Measurements from ENCODE around the gene SLC2A1.

Gene SLC2A1

DNA sequence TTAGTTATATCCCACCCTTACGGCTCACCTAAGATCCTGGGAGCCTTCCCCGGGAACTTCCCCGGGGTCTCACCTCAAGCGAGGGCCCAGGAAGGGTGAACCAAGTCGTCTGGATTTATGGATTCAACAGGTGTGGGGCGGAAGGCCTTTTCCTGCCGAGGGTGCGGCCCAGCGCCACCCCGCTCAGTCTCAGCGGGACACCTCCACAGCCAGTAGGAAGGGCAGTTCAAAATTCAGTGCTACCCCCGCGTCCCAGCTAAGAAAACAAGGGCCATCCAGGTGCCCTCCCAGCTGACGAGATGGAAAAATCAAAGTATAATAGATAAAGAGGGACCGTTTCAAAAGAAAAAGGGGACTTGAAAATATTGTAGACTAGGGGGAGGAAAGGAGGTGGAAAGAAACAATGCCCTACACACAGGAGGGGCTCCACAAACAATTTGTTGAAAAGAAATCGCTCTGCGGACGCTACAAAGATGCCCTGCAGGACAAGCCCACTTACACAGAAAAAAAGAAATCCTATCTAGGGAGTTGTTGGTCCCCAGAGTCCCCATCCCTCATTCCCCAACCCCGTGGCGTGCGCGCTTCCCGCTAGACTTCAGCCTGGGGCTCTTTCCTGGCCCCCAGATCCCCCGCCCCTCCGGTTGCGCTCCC lies 1.3 kb downstream of the SLC2A1 start (continued):
- TF ChIP-seq SP7 (tag by site-specific recombination; IDR thresholded peaks at IDR 0.05) = 0 out of 2 replicates have a peak, but pooled peaks have one; percentile 25
- TF ChIP-seq ZBTB21 (tag by site-specific recombination; IDR thresholded peaks at IDR 0.05) = no peak
- TF ChIP-seq, protein P1, sequence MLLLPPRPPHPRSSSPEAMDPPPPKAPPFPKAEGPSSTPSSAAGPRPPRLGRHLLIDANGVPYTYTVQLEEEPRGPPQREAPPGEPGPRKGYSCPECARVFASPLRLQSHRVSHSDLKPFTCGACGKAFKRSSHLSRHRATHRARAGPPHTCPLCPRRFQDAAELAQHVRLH (tag by site-specific recombination; IDR thresholded peaks at IDR 0.05) = no peak
- TF ChIP-seq YY2 (tag by site-specific recombination; IDR thresholded peaks at IDR 0.05) = no peak
- TF ChIP-seq EGR2 (tag by site-specific recombination; IDR thresholded peaks at IDR 0.05; ENCODE audit: low read depth) = no peak; the same call in 1 of the 2 replicates
- TF ChIP-seq, protein P2, sequence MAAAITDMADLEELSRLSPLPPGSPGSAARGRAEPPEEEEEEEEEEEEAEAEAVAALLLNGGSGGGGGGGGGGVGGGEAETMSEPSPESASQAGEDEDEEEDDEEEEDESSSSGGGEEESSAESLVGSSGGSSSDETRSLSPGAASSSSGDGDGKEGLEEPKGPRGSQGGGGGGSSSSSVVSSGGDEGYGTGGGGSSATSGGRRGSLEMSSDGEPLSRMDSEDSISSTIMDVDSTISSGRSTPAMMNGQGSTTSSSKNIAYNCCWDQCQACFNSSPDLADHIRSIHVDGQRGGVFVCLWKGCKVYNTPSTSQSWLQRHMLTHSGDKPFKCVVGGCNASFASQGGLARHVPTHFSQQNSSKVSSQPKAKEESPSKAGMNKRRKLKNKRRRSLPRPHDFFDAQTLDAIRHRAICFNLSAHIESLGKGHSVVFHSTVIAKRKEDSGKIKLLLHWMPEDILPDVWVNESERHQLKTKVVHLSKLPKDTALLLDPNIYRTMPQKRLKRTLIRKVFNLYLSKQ (tag by site-specific recombination; IDR thresholded peaks at IDR 0.05; ENCODE audit: borderline replicate concordance) = no peak
- no peak for TF ChIP-seq ZNF146 (tag by site-specific recombination; IDR thresholded peaks at IDR 0.05)
- TF ChIP-seq ZNF747 (tag by site-specific recombination; IDR thresholded peaks at IDR 0.05) = no peak
- TF ChIP-seq ZNF133 (tag by site-specific recombination; IDR thresholded peaks at IDR 0.05) = no peak
- no peak for TF ChIP-seq ZNF629 (tag by site-specific recombination; IDR thresholded peaks at IDR 0.05)
- TF ChIP-seq ZNF777 (tag by site-specific recombination; IDR thresholded peaks at IDR 0.05; ENCODE audit: borderline replicate concordance) = no peak
- TF ChIP-seq TRIM28 (IDR thresholded peaks at IDR 0.05; ENCODE audit: borderline replicate concordance, low read length) = no peak
- no peak for TF ChIP-seq GLI4 (tag by site-specific recombination; IDR thresholded peaks at IDR 0.05)
- TF ChIP-seq ZNF776 (tag by site-specific recombination; IDR thresholded peaks at IDR 0.05; ENCODE audit: borderline replicate concordance) = no peak
- TF ChIP-seq, protein P3, sequence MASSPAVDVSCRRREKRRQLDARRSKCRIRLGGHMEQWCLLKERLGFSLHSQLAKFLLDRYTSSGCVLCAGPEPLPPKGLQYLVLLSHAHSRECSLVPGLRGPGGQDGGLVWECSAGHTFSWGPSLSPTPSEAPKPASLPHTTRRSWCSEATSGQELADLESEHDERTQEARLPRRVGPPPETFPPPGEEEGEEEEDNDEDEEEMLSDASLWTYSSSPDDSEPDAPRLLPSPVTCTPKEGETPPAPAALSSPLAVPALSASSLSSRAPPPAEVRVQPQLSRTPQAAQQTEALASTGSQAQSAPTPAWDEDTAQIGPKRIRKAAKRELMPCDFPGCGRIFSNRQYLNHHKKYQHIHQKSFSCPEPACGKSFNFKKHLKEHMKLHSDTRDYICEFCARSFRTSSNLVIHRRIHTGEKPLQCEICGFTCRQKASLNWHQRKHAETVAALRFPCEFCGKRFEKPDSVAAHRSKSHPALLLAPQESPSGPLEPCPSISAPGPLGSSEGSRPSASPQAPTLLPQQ (tag by site-specific recombination; IDR thresholded peaks at IDR 0.05) = no peak
- TF ChIP-seq ZNF585B (tag by site-specific recombination; IDR thresholded peaks at IDR 0.05) = no peak
- TF ChIP-seq, protein P4, sequence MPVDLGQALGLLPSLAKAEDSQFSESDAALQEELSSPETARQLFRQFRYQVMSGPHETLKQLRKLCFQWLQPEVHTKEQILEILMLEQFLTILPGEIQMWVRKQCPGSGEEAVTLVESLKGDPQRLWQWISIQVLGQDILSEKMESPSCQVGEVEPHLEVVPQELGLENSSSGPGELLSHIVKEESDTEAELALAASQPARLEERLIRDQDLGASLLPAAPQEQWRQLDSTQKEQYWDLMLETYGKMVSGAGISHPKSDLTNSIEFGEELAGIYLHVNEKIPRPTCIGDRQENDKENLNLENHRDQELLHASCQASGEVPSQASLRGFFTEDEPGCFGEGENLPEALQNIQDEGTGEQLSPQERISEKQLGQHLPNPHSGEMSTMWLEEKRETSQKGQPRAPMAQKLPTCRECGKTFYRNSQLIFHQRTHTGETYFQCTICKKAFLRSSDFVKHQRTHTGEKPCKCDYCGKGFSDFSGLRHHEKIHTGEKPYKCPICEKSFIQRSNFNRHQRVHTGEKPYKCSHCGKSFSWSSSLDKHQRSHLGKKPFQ (tag by site-specific recombination; IDR thresholded peaks at IDR 0.05) = no peak
- no peak for TF ChIP-seq ZNF132 (tag by site-specific recombination; IDR thresholded peaks at IDR 0.05; ENCODE audit: borderline replicate concordance)
- TF ChIP-seq ZNF248 (tag by site-specific recombination; IDR thresholded peaks at IDR 0.05) = no peak
- no peak for TF ChIP-seq ZNF843 (tag by site-specific recombination; IDR thresholded peaks at IDR 0.05)
- no peak for TF ChIP-seq ZNF624 (tag by site-specific recombination; IDR thresholded peaks at IDR 0.05)

DNA sequence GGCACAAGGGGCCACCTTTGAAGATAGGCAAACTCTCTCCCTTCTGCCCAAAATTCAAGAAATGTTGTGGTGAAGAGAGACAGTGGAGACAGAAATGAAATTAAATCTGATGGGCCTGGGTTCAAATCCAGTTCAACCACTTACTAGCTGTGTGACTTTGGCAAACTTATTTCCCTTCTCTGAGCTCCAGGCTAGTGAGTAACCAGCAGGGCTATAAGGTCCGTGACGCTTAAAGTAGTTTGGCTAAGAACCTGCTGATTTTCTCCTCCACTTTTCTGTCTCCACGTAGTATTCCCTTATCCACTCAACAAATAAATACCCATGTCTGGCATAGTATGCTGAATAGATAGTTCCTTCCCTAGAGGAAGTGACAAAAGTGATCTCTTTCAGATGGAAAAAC lies 1.9 kb downstream of the SLC2A1 start:
- Histone ChIP-seq H3K9me3 (ENCODE audit: control insufficient read depth, insufficient read depth, low read depth, low read length) (no peaks in the 10 kb centered on the region), H3K36me3 (ENCODE audit: control insufficient read depth in 2 of 2, insufficient read depth in 1 of 2, low read length in 2 of 2) (peaks cover 4 to 35% of the 10 kb centered on the region in 2 experiments; a peak in 1 of 3 replicates), H3K4me3 (ENCODE audit: low read depth, low read length) (no peak overlapping the region), H3K27ac (ENCODE audit: extremely low read depth, low read depth, low read length) (no peak overlapping the region), H3K4me1 (ENCODE audit: control insufficient read depth, insufficient read depth, low read length) (peaks cover 5% of the 10 kb centered on the region; the same call in 1 of the 2 replicates)
- ChIA-PET POLR2A (interaction anchor here (1.8 kb wide), 1 partner anchor 9 kb away, joined by 4 read pairs; no protein-coding TSS in a partner anchor), CTCF (interaction anchor here (0.5 to 1.9 kb wide), 4 partner anchors 14 to 118 kb away, joined by 3 to 10 read pairs (median 3); no protein-coding TSS in a partner anchor)
- TF ChIP-seq, protein P5, sequence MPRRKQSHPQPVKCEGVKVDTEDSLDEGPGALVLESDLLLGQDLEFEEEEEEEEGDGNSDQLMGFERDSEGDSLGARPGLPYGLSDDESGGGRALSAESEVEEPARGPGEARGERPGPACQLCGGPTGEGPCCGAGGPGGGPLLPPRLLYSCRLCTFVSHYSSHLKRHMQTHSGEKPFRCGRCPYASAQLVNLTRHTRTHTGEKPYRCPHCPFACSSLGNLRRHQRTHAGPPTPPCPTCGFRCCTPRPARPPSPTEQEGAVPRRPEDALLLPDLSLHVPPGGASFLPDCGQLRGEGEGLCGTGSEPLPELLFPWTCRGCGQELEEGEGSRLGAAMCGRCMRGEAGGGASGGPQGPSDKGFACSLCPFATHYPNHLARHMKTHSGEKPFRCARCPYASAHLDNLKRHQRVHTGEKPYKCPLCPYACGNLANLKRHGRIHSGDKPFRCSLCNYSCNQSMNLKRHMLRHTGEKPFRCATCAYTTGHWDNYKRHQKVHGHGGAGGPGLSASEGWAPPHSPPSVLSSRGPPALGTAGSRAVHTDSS (tag by site-specific recombination; IDR thresholded peaks at IDR 0.05) = no peak
- TF ChIP-seq SETDB1 (IDR thresholded peaks at IDR 0.05; ENCODE audit: insufficient read length, low read length) (no peak), ZNF558 (tag by site-specific recombination; IDR thresholded peaks at IDR 0.05) (no peak), ZNF624 (tag by site-specific recombination; IDR thresholded peaks at IDR 0.05) (no peak), SALL2 (tag by site-specific recombination; IDR thresholded peaks at IDR 0.05; ENCODE audit: borderline replicate concordance) (no peak)
- TF ChIP-seq, protein P4 (tag by site-specific recombination; IDR thresholded peaks at IDR 0.05) = no peak
- TF ChIP-seq, protein P6, sequence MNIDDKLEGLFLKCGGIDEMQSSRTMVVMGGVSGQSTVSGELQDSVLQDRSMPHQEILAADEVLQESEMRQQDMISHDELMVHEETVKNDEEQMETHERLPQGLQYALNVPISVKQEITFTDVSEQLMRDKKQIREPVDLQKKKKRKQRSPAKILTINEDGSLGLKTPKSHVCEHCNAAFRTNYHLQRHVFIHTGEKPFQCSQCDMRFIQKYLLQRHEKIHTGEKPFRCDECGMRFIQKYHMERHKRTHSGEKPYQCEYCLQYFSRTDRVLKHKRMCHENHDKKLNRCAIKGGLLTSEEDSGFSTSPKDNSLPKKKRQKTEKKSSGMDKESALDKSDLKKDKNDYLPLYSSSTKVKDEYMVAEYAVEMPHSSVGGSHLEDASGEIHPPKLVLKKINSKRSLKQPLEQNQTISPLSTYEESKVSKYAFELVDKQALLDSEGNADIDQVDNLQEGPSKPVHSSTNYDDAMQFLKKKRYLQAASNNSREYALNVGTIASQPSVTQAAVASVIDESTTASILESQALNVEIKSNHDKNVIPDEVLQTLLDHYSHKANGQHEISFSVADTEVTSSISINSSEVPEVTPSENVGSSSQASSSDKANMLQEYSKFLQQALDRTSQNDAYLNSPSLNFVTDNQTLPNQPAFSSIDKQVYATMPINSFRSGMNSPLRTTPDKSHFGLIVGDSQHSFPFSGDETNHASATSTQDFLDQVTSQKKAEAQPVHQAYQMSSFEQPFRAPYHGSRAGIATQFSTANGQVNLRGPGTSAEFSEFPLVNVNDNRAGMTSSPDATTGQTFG (tag by site-specific recombination; IDR thresholded peaks at IDR 0.05; ENCODE audit: borderline replicate concordance) = no peak
